MCF 10A (cell line): ENCODE data around the gene BOK. TPM values are rescaled to one million over a fixed set of nuclear protein-coding genes. Genes with fewer than 3 reads are reported as not detected.
"Not testable (repeated sequence)": the region's sequence is repeated elsewhere in the genome, so short reads cannot be mapped to it uniquely, and the experiment has no call there.

Experiments used
- BruUV-seq: library from RNA; stranded (reverse); fragments of 400-500 nt; replicated peaks from 2 replicates; lab custom pipeline; 2021; lab: Mats Ljungman, UMichigan
- CTCF ChIA-PET: fragments of 300-600 bp; sonication (Branson Sonifier 250); formaldehyde crosslinking; extraction: SDS; loops from one replicate; lab custom pipeline; 2021; ENCODE audit warnings: antibody characterized with exemption, inconsistent platforms; lab: Yijun Ruan, JAX
- POLR2A ChIA-PET: fragments of 300-600, 350-650 bp; sonication (Branson Sonifier 250); formaldehyde crosslinking; extraction: SDS; loops from one replicate; lab custom pipeline; 2020; ENCODE audit warnings: antibody characterized with exemption, inconsistent platforms; lab: Yijun Ruan, JAX
- DNase-seq: peaks from one replicate; pipeline ENCODE4 v3.0.0-alpha.2; 2018; ENCODE audit not compliant: unreplicated experiment
- H3K27ac Mint-ChIP-seq: one replicate; pipeline ENCODE4 v1.8.0; 2022; ENCODE audit warnings: mild to moderate bottlenecking, low read depth, mixed read lengths; ENCODE audit not compliant: unreplicated experiment
- H3K27me3 Mint-ChIP-seq: one replicate; pipeline ENCODE4 v1.8.0; 2022; ENCODE audit warnings: mixed read lengths; ENCODE audit not compliant: insufficient read depth, unreplicated experiment
- H3K36me3 Mint-ChIP-seq: one replicate; pipeline ENCODE4 v1.8.0; 2022; ENCODE audit warnings: mild to moderate bottlenecking, moderate library complexity, mixed read lengths; ENCODE audit not compliant: insufficient read depth, unreplicated experiment
- H3K4me1 Mint-ChIP-seq: one replicate; pipeline ENCODE4 v1.8.0; 2022; ENCODE audit warnings: mixed read lengths; ENCODE audit not compliant: insufficient read depth, unreplicated experiment
- H3K4me3 Mint-ChIP-seq: one replicate; pipeline ENCODE4 v1.8.0; 2022; ENCODE audit warnings: mild to moderate bottlenecking, moderate library complexity, mixed read lengths; ENCODE audit not compliant: unreplicated experiment
- H3K9me3 Mint-ChIP-seq: one replicate; pipeline ENCODE4 v1.8.0; 2022; ENCODE audit warnings: mixed read lengths; ENCODE audit not compliant: unreplicated experiment
- CTCF ChIP-seq: fragments of 200-600 bp; IDR thresholded peaks from one replicate; pipeline ENCODE4 v1.8.0; 2022; ENCODE audit warnings: antibody characterized with exemption, mild to moderate bottlenecking; ENCODE audit not compliant: unreplicated experiment
- intact Hi-C: fragments of 100-400 bp; cut with micrococcal nuclease; formaldehyde crosslinking; loops from 2 replicates; pipeline ENCODE4 v1.14.1; 2022
- total RNA-seq: library from RNA; stranded (reverse); gene quantifications from 2 replicates; pipeline ENCODE4 v1.2.3, GENCODE V29; 2022

Gene BOK
- total RNA-seq, 1 experiment from 2014 or later, result 18.6 TPM

GRCh38 chr2:241566468-241566867, 7.9 kb downstream of the BOK start:
- peaks cover 11% of the 10 kb centered on the region for H3K4me1 Mint-ChIP-seq
- intact Hi-C loops, result no loop called here
- TF ChIP-seq CTCF, result no peak
- H3K27me3 Mint-ChIP-seq, result no peaks in the 10 kb centered on the region
- H3K36me3 Mint-ChIP-seq, result no peaks in the 10 kb centered on the region
- no TSS peak for BruUV-seq
- CTCF ChIA-PET, result interaction anchor here (1.0 to 1.6 kb wide), 2 partner anchors 32 to 312 kb away, joined by 3 to 4 read pairs; no protein-coding TSS in a partner anchor
- H3K9me3 Mint-ChIP-seq, result no peaks in the 10 kb centered on the region
- no peak overlapping the region for H3K4me3 Mint-ChIP-seq
- no peak overlapping the region for H3K27ac Mint-ChIP-seq
- no peak for DNase-seq
- POLR2A ChIA-PET, result no interaction called here

GRCh38 chr2:241567266-241567665, 8.7 kb downstream of the BOK start:
- ChIA-PET POLR2A (interaction anchor here (1.0 kb wide), 1 partner anchor 67 kb away, joined by 3 read pairs; no protein-coding TSS in a partner anchor), CTCF (interaction anchor here (1.0 to 1.6 kb wide), 2 partner anchors 31 to 311 kb away, joined by 3 to 4 read pairs; no protein-coding TSS in a partner anchor)
- H3K27ac Mint-ChIP-seq, H3K4me3 Mint-ChIP-seq, BruUV-seq, DNase-seq, intact Hi-C loops, H3K4me1 Mint-ChIP-seq, H3K27me3 Mint-ChIP-seq, H3K36me3 Mint-ChIP-seq, H3K9me3 Mint-ChIP-seq: not testable (repeated sequence)

GRCh38 chr2:241567776-241568175, 9.2 kb downstream of the BOK start:
- Mint-ChIP-seq H3K27ac (no peak overlapping the region), H3K4me1 (peaks cover 5% of the 10 kb centered on the region), H3K9me3 (no peaks in the 10 kb centered on the region), H3K36me3 (no peaks in the 10 kb centered on the region), H3K4me3 (no peak overlapping the region), H3K27me3 (no peaks in the 10 kb centered on the region)
- DNase-seq, result no peak
- no peak for TF ChIP-seq CTCF
- no TSS peak for BruUV-seq
- CTCF ChIA-PET, result interaction anchor here (0.7 kb wide), 1 partner anchor 268 kb away, joined by 3 read pairs; no protein-coding TSS in a partner anchor
- intact Hi-C loops, result no loop called here
- POLR2A ChIA-PET, result interaction anchor here (0.6 to 1.0 kb wide), 2 partner anchors 67 to 170 kb away, joined by 3 read pairs; no protein-coding TSS in a partner anchor

GRCh38 chr2:241568726-241569125, 10.2 kb downstream of the BOK start:
- Mint-ChIP-seq H3K4me1 (no peaks in the 10 kb centered on the region), H3K27me3 (no peaks in the 10 kb centered on the region), H3K36me3 (peaks cover 1% of the 10 kb centered on the region), H3K27ac (no peak overlapping the region), H3K4me3 (no peak overlapping the region), H3K9me3 (no peaks in the 10 kb centered on the region)
- DNase-seq, result no peak
- no TSS peak for BruUV-seq
- intact Hi-C loops, result no loop called here
- POLR2A ChIA-PET, result no interaction called here
- TF ChIP-seq CTCF, result no peak
- CTCF ChIA-PET, result no interaction called here
